Body of pancreas (tissue), 4 donors: ENCODE results near the gene KRTAP10-5.
"Not testable (repeated sequence)": the region's sequence is repeated elsewhere in the genome, so short reads cannot be mapped to it uniquely, and the experiment has no call there.

Experiments
- POLR2A ChIP-seq, 3 donors: fragments of 450-650 bp; IDR thresholded peaks; one replicate each; pipeline ENCODE4 v1.6.1; 2016; ENCODE audit warnings: antibody characterized with exemption in 3 of 3, mild to moderate bottlenecking in 2 of 3
- TF ChIP-seq, protein P1 (sequence below), 7 experiments: fragments of 450-650 bp in 4 of 7; fragments of 200-600 bp in 3 of 7; sonication (generic) in 3 of 7; IDR thresholded peaks; one replicate each; pipeline ENCODE4 v1.5.1; 2016 to 2019; ENCODE audit warnings: antibody characterized with exemption in 7 of 7

DNA sequence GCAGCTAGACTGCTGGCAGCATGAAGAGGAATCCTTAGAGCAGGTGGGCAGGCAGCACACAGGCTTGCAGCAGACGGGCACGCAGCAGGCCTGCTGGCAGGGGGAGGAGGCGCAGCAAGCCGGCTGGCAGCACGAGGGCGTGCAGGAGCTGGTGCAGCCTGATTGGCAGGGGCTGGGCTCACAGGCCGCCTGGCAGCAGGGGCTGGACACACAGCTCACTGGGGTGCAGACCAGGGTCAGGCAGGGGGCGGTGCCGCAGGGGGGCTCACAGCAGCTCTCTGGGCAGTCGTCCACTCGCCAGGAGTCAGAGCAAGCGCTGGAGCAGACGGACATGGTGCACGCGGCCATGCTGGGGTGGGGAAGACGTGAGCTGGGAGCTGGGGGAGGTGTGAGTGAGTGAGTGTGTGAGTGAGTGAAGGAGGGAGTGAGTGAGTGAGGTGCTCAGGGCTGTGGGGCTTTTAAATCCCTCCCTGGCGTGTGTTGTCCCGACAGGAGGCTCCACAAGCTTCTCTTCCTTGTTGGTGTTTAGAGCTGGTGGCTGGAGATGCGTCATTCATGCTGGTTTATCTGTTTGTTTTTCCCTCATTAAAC, at the start of gene KRTAP10-5:
- TF ChIP-seq, protein P1, sequence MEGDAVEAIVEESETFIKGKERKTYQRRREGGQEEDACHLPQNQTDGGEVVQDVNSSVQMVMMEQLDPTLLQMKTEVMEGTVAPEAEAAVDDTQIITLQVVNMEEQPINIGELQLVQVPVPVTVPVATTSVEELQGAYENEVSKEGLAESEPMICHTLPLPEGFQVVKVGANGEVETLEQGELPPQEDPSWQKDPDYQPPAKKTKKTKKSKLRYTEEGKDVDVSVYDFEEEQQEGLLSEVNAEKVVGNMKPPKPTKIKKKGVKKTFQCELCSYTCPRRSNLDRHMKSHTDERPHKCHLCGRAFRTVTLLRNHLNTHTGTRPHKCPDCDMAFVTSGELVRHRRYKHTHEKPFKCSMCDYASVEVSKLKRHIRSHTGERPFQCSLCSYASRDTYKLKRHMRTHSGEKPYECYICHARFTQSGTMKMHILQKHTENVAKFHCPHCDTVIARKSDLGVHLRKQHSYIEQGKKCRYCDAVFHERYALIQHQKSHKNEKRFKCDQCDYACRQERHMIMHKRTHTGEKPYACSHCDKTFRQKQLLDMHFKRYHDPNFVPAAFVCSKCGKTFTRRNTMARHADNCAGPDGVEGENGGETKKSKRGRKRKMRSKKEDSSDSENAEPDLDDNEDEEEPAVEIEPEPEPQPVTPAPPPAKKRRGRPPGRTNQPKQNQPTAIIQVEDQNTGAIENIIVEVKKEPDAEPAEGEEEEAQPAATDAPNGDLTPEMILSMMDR (IDR thresholded peaks at IDR 0.05), result not testable (repeated sequence)
- TF ChIP-seq POLR2A (IDR thresholded peaks at IDR 0.05), result not testable (repeated sequence)
